Astrocyte (in vitro differentiated cells and primary cell): Measurements from ENCODE around the gene NAV3. TPM values are rescaled to one million over a fixed set of nuclear protein-coding genes. Genes with fewer than 3 reads are reported as not detected.

Experiments
- DNase-seq: peaks from one replicate; pipeline ENCODE4 v3.0.0-alpha.2; 2010; ENCODE audit warnings: low read depth
- FAIRE-seq: peaks from 2 replicates; lab custom pipeline; 2011; peaks lifted over from hg19 to GRCh38; lab: Jason Lieb, UNC
- H2AFZ ChIP-seq: 2 replicates; pipeline ENCODE4 v1.6.0; 2012; ENCODE audit warnings: low read depth, low read length, inconsistent platforms
- H3K27ac ChIP-seq: 2 replicates; pipeline ENCODE4 v1.5.1; 2011; ENCODE audit warnings: low read depth, low read length, inconsistent platforms
- H3K27me3 ChIP-seq: 2 replicates; pipeline ENCODE4 v1.6.0; 2011; ENCODE audit warnings: low read length, inconsistent platforms; ENCODE audit not compliant: insufficient read depth
- H3K36me3 ChIP-seq: 2 replicates; pipeline ENCODE4 v1.5.1; 2011; ENCODE audit warnings: low read length, inconsistent platforms; ENCODE audit not compliant: insufficient read depth
- H3K4me1 ChIP-seq: 2 replicates; pipeline ENCODE4 v1.5.1; 2011; ENCODE audit warnings: low read length, inconsistent platforms; ENCODE audit not compliant: insufficient read depth
- H3K4me2 ChIP-seq: 2 replicates; pipeline ENCODE4 v1.6.0; 2012; ENCODE audit warnings: low read length, inconsistent platforms
- H3K4me3 ChIP-seq: 2 replicates; pipeline ENCODE4 v1.5.1; 2011; ENCODE audit warnings: low read depth, mild to moderate bottlenecking, low read length, inconsistent platforms; ENCODE audit not compliant: insufficient read depth
- H3K79me2 ChIP-seq: 2 replicates; pipeline ENCODE4 v1.6.0; 2012; ENCODE audit warnings: mild to moderate bottlenecking, low read length, inconsistent platforms; ENCODE audit not compliant: insufficient read depth
- H3K9ac ChIP-seq: 2 replicates; pipeline ENCODE4 v1.6.0; 2012; ENCODE audit warnings: mild to moderate bottlenecking, low read length, inconsistent platforms
- H3K9me3 ChIP-seq: 2 replicates; pipeline ENCODE4 v1.5.1; 2012; ENCODE audit warnings: low read depth, mild to moderate bottlenecking, low read length, inconsistent platforms; ENCODE audit not compliant: insufficient read depth
- H4K20me1 ChIP-seq: 2 replicates; pipeline ENCODE4 v1.6.0; 2012; ENCODE audit warnings: low read length, inconsistent platforms; ENCODE audit not compliant: insufficient read depth
- H3K27ac Mint-ChIP-seq: one replicate; pipeline ENCODE4 v1.8.0; 2021; ENCODE audit warnings: mild to moderate bottlenecking, mixed read lengths; ENCODE audit not compliant: unreplicated experiment
- H3K27me3 Mint-ChIP-seq: one replicate; pipeline ENCODE4 v1.8.0; 2021; ENCODE audit warnings: low read depth, mixed read lengths; ENCODE audit not compliant: unreplicated experiment
- H3K36me3 Mint-ChIP-seq: one replicate; pipeline ENCODE4 v1.8.0; 2021; ENCODE audit warnings: low read depth, mixed read lengths; ENCODE audit not compliant: unreplicated experiment
- H3K4me1 Mint-ChIP-seq: one replicate; pipeline ENCODE4 v1.8.0; 2021; ENCODE audit warnings: low read depth, mixed read lengths; ENCODE audit not compliant: unreplicated experiment
- H3K4me3 Mint-ChIP-seq: one replicate; pipeline ENCODE4 v1.8.0; 2021; ENCODE audit warnings: mild to moderate bottlenecking, moderate library complexity, mixed read lengths; ENCODE audit not compliant: unreplicated experiment
- H3K9me3 Mint-ChIP-seq: one replicate; pipeline ENCODE4 v1.8.0; 2021; ENCODE audit warnings: mild to moderate bottlenecking, mixed read lengths; ENCODE audit not compliant: unreplicated experiment
- CTCF ChIP-seq: IDR thresholded peaks from 2 replicates; pipeline ENCODE4 v1.5.1; 2011; ENCODE audit warnings: low read depth, mild to moderate bottlenecking, inconsistent platforms, low read length, moderate library complexity; ENCODE audit not compliant: insufficient read depth
- EZH2 ChIP-seq: IDR thresholded peaks from 2 replicates; pipeline ENCODE4 v1.6.1; 2012; ENCODE audit warnings: mild to moderate bottlenecking, low read length, inconsistent platforms; ENCODE audit not compliant: insufficient read depth
- total RNA-seq: library from RNA; stranded (reverse); gene quantifications from 2 replicates; pipeline ENCODE4 v1.2.1, GENCODE V29; 2021

The NAV3 gene
- total RNA-seq, 1 donor from 2014 or later = 24.1 TPM

- Mint-ChIP-seq H3K27me3 (no peaks in the 10 kb centered on the region), H3K4me1 (peaks cover 11% of the 10 kb centered on the region), H3K9me3 (no peaks in the 10 kb centered on the region), H3K36me3 (no peaks in the 10 kb centered on the region), H3K27ac (no peak overlapping the region), H3K4me3 (no peak overlapping the region)
- Histone ChIP-seq H3K4me2 (no peak overlapping the region), H3K27ac (no peak overlapping the region), H3K4me3 (no peak overlapping the region), H2AFZ (no peak overlapping the region), H3K4me1 (no peaks in the 10 kb centered on the region), H4K20me1 (no peaks in the 10 kb centered on the region), H3K9me3 (no peaks in the 10 kb centered on the region), H3K9ac (no peak overlapping the region), H3K36me3 (no peaks in the 10 kb centered on the region), H3K79me2 (no peaks in the 10 kb centered on the region), H3K27me3 (no peaks in the 10 kb centered on the region)
- DNase-seq (no peak), FAIRE-seq (no peak)
- TF ChIP-seq CTCF = no peak
- no peak for TF ChIP-seq EZH2
These were observed 2.6 kb downstream of the NAV3 start for GRCh38 chr12:77833329-77833728.

DNA sequence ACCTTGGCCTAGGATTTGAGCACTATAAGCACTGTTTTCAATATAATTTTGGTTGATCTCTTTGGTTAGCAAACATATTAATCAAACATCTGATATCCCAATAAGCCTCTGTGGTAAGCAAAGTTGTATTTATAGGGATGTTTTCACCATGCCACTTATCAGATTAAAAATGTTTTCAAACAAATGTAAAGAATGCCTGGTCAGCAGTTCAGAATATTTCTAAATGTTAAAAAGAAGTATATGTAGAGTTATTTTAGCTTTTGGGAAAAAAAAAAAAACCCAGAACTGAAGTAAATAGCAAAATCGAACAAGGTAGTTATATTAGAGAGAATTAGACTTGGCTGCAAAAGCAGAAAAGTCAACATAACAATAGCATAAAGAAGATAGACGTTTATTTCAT lies 3.9 kb downstream of the NAV3 start:
- H4K20me1 ChIP-seq = no peaks in the 10 kb centered on the region
- no peak overlapping the region for H3K4me3 ChIP-seq
- no peak overlapping the region for H3K27ac ChIP-seq
- H3K36me3 ChIP-seq = no peaks in the 10 kb centered on the region
- Mint-ChIP-seq H3K36me3 (no peaks in the 10 kb centered on the region), H3K27me3 (no peaks in the 10 kb centered on the region), H3K27ac (no peak overlapping the region), H3K4me1 (peaks cover 11% of the 10 kb centered on the region), H3K4me3 (no peak overlapping the region), H3K9me3 (no peaks in the 10 kb centered on the region)
- H3K79me2 ChIP-seq = no peaks in the 10 kb centered on the region
- no peaks in the 10 kb centered on the region for H3K4me1 ChIP-seq
- no peak for TF ChIP-seq CTCF
- TF ChIP-seq EZH2 = no peak
- no peak overlapping the region for H3K9ac ChIP-seq
- no peaks in the 10 kb centered on the region for H3K27me3 ChIP-seq
- FAIRE-seq = no peak
- no peak for DNase-seq
- no peaks in the 10 kb centered on the region for H3K9me3 ChIP-seq
- H3K4me2 ChIP-seq = no peak overlapping the region
- H2AFZ ChIP-seq = no peak overlapping the region

GRCh38 chr12:77835969-77836368 lies 5.3 kb downstream of the NAV3 start:
- Mint-ChIP-seq H3K9me3 (no peaks in the 10 kb centered on the region), H3K36me3 (no peaks in the 10 kb centered on the region), H3K4me3 (no peak overlapping the region), H3K27me3 (no peaks in the 10 kb centered on the region), H3K27ac (no peak overlapping the region), H3K4me1 (peaks cover 4% of the 10 kb centered on the region)
- Histone ChIP-seq H3K4me3 (no peak overlapping the region), H3K27ac (no peak overlapping the region), H3K27me3 (no peaks in the 10 kb centered on the region), H4K20me1 (no peaks in the 10 kb centered on the region), H3K4me1 (no peaks in the 10 kb centered on the region), H3K36me3 (no peaks in the 10 kb centered on the region), H3K4me2 (no peak overlapping the region), H3K9me3 (no peaks in the 10 kb centered on the region), H2AFZ (no peak overlapping the region), H3K79me2 (no peaks in the 10 kb centered on the region), H3K9ac (no peak overlapping the region)
- TF ChIP-seq EZH2 (no peak), CTCF (no peak)
- peak; percentile 1 for DNase-seq
- no peak for FAIRE-seq
